BJ (cell line): ENCODE measurements around the gene ZNF440. TPM values are rescaled to one million over a fixed set of nuclear protein-coding genes. Genes with fewer than 3 reads are reported as not detected.
"Not testable (repeated sequence)": the region's sequence is repeated elsewhere in the genome, so short reads cannot be mapped to it uniquely, and the experiment has no call there.

ENCODE experiments used
- CTCF ChIA-PET: fragments of 350-600 bp; formaldehyde crosslinking; extraction: SDS; loops from one replicate; lab custom pipeline; 2021; ENCODE audit warnings: antibody characterized with exemption, inconsistent platforms; lab: Yijun Ruan, JAX
- POLR2A ChIA-PET: fragments of 300-600 bp; sonication (Branson Sonifier 250); formaldehyde crosslinking; extraction: SDS; loops from one replicate; lab custom pipeline; 2021; ENCODE audit warnings: antibody characterized with exemption; lab: Charles Lee
- DNase-seq: peaks from one replicate; pipeline ENCODE4 v3.0.0-alpha.2; 2011; ENCODE audit warnings: low read depth
- H3K27me3 ChIP-seq: 2 replicates; pipeline ENCODE4 v1.6.0; 2011; ENCODE audit warnings: low read length; ENCODE audit not compliant: control insufficient read depth, insufficient read depth
- H3K36me3 ChIP-seq: 2 replicates; pipeline ENCODE4 v1.5.1; 2011; ENCODE audit warnings: low read length; ENCODE audit not compliant: control insufficient read depth, insufficient read depth
- H3K4me3 ChIP-seq: 2 replicates; pipeline ENCODE4 v1.5.1; 2011; ENCODE audit warnings: low read depth, mild to moderate bottlenecking, control low read depth, low read length
- polyA plus RNA-seq: library from polyadenylated mRNA; depleted of rRNA; stranded (reverse); fragments of >200 nt; gene quantifications from 2 replicates; pipeline ENCODE4 v1.2.3, GENCODE V29; 2011
- TF ChIP-seq, protein P1 (sequence below): IDR thresholded peaks from 2 replicates; pipeline ENCODE4 v1.5.1; 2011; ENCODE audit warnings: low read depth, mild to moderate bottlenecking, control low read depth, inconsistent platforms, low read length, moderate library complexity; ENCODE audit not compliant: insufficient read depth

ZNF440 gene
- polyA plus RNA-seq, 1 experiment, result 2.0 TPM

DNA sequence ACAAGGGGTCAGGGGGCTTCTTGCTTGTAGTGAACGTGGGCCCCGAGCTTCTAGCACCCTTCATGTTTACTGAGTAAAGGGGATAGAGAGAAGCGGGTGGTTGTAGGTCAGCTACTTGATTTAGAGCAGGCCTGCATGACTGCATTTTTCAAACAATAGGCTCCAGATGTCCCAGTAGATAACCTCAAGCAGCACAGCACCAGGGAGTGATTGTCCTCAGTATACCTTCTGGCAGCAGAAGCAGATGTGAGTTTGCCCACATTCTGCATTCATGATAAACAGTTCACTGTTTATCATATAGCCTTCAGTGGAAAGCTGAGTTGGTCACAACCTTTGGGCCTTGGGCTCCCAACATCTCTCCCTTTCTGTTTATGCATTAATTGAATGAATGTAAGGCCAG lies 39.3 kb downstream of the ZNF440 start:
- Histone ChIP-seq H3K4me3 (no peak overlapping the region), H3K27me3 (no peaks in the 10 kb centered on the region), H3K36me3 (peaks cover 11% of the 10 kb centered on the region; the same call in 1 of the 2 replicates)
- CTCF ChIA-PET, result no interaction called here
- POLR2A ChIA-PET, result no interaction called here
- TF ChIP-seq, protein P1, sequence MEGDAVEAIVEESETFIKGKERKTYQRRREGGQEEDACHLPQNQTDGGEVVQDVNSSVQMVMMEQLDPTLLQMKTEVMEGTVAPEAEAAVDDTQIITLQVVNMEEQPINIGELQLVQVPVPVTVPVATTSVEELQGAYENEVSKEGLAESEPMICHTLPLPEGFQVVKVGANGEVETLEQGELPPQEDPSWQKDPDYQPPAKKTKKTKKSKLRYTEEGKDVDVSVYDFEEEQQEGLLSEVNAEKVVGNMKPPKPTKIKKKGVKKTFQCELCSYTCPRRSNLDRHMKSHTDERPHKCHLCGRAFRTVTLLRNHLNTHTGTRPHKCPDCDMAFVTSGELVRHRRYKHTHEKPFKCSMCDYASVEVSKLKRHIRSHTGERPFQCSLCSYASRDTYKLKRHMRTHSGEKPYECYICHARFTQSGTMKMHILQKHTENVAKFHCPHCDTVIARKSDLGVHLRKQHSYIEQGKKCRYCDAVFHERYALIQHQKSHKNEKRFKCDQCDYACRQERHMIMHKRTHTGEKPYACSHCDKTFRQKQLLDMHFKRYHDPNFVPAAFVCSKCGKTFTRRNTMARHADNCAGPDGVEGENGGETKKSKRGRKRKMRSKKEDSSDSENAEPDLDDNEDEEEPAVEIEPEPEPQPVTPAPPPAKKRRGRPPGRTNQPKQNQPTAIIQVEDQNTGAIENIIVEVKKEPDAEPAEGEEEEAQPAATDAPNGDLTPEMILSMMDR, result no peak
- no peak for DNase-seq

DNA sequence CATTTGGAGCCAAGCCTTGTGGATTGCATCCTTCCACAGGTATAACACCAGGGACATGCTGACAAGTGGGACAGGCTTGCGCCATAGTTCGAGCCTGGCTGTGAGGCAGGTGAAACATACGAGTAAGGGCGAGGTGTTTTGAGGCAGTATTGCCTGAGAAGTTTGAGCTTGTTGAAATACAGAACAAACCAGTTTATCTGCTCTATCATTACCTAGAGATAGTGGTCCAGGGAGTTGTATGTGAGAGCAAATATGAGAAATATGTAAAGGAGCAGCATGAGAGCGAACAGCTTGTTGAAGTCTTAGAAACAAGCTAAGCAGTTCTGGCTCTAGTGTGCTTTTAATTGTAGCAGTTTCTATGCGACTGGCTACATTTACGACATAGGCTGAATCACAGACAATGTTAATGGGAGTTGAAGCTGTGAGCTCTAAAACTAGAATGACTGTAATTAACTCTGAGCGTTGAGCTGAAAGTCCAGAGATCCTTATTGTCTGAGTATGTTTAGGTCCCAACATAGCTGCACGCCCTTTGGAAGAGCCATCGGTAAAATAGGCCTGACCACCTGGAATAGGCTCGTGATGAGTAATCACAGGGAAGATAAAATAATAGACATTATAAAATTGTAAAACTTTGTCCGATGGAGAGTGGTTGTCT lies 42.6 kb downstream of the ZNF440 start:
- POLR2A ChIA-PET, result no interaction called here

DNA sequence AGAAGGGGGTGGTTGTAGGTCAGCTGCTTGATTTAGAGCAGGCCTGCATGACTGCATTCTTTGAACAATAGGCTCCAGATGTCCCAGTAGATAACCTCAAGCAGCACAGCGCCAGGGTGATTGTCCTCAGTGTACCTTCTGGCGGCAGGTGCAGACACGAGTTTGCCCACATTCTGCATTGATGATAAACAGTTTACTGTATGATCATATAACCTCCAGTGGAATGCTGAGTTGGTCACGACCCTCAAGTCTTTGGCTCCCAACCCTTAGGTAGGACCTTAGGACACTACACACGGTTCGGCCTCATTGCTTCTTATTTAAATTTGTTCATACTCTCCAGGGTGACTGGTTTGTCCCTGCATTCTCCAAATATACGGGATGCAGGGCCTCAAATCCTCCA lies 46.6 kb downstream of the ZNF440 start:
- POLR2A ChIA-PET, result no interaction called here
- TF ChIP-seq, protein P1, result no peak
- no peak overlapping the region for H3K4me3 ChIP-seq
- CTCF ChIA-PET, result no interaction called here
- H3K27me3 ChIP-seq, result no peaks in the 10 kb centered on the region
- DNase-seq, result no peak
- H3K36me3 ChIP-seq, result peaks cover under 1% of the 10 kb centered on the region; the same call in 1 of the 2 replicates

More for the DNA sequence above, 42.6 kb downstream of the ZNF440 start:
- H3K27me3 ChIP-seq, result no peaks in the 10 kb centered on the region
- CTCF ChIA-PET, result interaction anchor here (0.6 to 0.9 kb wide), 4 partner anchors 9 to 437 kb away, joined by 3 to 4 read pairs (median 3); partner anchors contain the start of gene ZNF439
- TF ChIP-seq, protein P1, result no peak
- no peak overlapping the region for H3K4me3 ChIP-seq
- peaks cover 11% of the 10 kb centered on the region; the same call in 1 of the 2 replicates for H3K36me3 ChIP-seq
- no peak for DNase-seq

DNA sequence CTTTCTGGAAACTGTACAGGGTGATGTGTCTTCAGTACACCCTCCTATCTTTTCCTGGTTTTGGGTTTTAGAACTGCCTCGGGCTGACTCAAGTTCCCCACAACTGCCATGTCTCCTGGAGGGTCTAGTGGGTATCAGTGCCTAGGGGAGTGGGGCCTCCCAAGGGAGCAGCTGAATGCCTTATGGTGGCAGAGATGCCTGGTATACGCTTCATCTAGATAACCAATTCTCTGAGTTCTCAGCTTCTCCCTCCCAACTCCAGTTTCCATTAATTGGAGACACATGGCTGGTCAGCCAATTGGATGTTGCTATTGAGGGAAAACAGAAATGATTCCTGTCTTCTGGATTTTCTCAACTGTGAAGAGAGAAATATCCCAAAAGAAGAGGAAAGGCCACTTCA lies 47.2 kb downstream of the ZNF440 start:
- Histone ChIP-seq H3K4me3 (no peak overlapping the region), H3K27me3 (no peaks in the 10 kb centered on the region), H3K36me3 (no peaks in the 10 kb centered on the region)
- ChIA-PET CTCF (no interaction called here), POLR2A (no interaction called here)
- TF ChIP-seq, protein P1, result no peak
- no peak for DNase-seq

DNA sequence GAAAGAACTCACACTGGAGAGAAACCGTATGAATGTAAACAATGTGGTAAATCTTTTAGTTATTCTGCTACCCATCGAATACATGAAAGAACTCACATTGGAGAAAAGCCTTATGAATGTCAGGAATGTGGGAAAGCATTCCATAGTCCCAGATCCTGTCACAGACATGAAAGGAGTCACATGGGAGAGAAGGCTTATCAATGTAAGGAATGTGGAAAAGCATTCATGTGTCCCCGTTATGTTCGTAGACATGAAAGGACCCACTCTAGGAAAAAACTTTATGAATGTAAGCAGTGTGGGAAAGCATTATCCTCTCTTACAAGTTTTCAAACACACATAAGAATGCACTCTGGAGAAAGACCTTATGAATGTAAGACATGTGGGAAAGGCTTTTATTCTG lies 53.7 kb downstream of the ZNF440 start:
- CTCF ChIA-PET, H3K27me3 ChIP-seq, H3K36me3 ChIP-seq, H3K4me3 ChIP-seq, DNase-seq, POLR2A ChIA-PET: not testable (repeated sequence)

DNA sequence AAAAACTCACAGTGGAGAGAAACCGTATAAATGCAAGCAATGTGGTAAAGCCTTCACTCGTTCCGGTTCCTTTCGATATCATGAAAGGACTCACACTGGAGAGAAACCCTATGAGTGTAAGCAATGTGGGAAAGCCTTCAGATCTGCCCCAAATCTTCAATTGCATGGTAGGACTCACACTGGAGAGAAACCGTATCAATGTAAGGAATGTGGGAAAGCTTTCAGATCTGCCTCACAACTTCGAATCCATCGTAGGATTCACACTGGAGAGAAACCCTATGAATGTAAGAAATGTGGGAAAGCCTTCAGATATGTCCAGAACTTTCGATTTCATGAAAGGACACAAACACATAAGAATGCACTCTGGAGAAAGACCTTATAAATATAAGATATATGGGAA lies 54.1 kb downstream of the ZNF440 start:
- POLR2A ChIA-PET, result no interaction called here
- CTCF ChIA-PET, result no interaction called here
- H3K36me3 ChIP-seq, result peaks cover 3% of the 10 kb centered on the region
- H3K4me3 ChIP-seq, result no peak overlapping the region
- DNase-seq, result no peak
- no peaks in the 10 kb centered on the region for H3K27me3 ChIP-seq
- TF ChIP-seq, protein P1, result no peak
